PFSK-1 (cell line): ENCODE results near the gene SLC13A5.

Experiments
- FOXP2 ChIP-seq: optimal IDR thresholded peaks from 2 replicates; pipeline ENCODE3; 2011; ENCODE audit warnings: borderline replicate concordance, control low read depth, inconsistent platforms; ENCODE audit not compliant: insufficient read depth; ENCODE audit errors: extremely low read length, extremely low read depth
- POLR2AphosphoS5 ChIP-seq: IDR thresholded peaks from 2 replicates; pipeline ENCODE4 v1.6.1; 2012; ENCODE audit warnings: low read depth, mild to moderate bottlenecking, control low read depth, low read length, moderate library complexity
- REST ChIP-seq, 2 experiments: IDR thresholded peaks; 2 replicates each; pipeline versions ENCODE4 v1.6.1 to v1.8.0; 2011 to 2012; ENCODE audit warnings: low read depth in 2 of 2, low read length in 2 of 2, control low read depth in 1 of 2, inconsistent platforms in 1 of 2, mild to moderate bottlenecking in 1 of 2, moderate library complexity in 1 of 2; ENCODE audit not compliant: insufficient read depth in 1 of 2
- SIN3A ChIP-seq: IDR thresholded peaks from 2 replicates; pipeline ENCODE4 v1.6.1; 2012; ENCODE audit warnings: mild to moderate bottlenecking, low read length, moderate library complexity, borderline replicate concordance; ENCODE audit not compliant: insufficient read depth
- TAF1 ChIP-seq: IDR thresholded peaks from 2 replicates; pipeline ENCODE4 v1.6.1; 2012; ENCODE audit warnings: low read length, control low read depth, borderline replicate concordance; ENCODE audit not compliant: insufficient read depth

SLC13A5 gene

GRCh38 chr17:6701719-6702118, 11.4 kb downstream of the SLC13A5 start:
- TF ChIP-seq FOXP2 (no peak), POLR2AphosphoS5 (no peak), TAF1 (no peak)

GRCh38 chr17:6700948-6701307, 12.2 kb downstream of the SLC13A5 start:
- TF ChIP-seq POLR2AphosphoS5: no peak
- TF ChIP-seq SIN3A: no peak
- no peak for TF ChIP-seq TAF1
- TF ChIP-seq FOXP2: no peak
- no peak for TF ChIP-seq REST (IDR thresholded peaks at IDR 0.05; ENCODE audit: insufficient read depth in 1 of 2, low read depth in 2 of 2, low read length in 2 of 2)

- TF ChIP-seq TAF1 (no peak), POLR2AphosphoS5 (no peak), SIN3A (no peak), FOXP2 (no peak), REST (IDR thresholded peaks at IDR 0.05; ENCODE audit: insufficient read depth in 1 of 2, low read depth in 2 of 2, low read length in 2 of 2) (no peak)
Observed at GRCh38 chr17:6699997-6700947, 12.9 kb downstream of the SLC13A5 start.

- TF ChIP-seq REST (IDR thresholded peaks at IDR 0.05; ENCODE audit: insufficient read depth in 1 of 2, low read depth in 2 of 2, low read length in 2 of 2) (no peak), FOXP2 (no peak), POLR2AphosphoS5 (no peak), TAF1 (no peak), SIN3A (no peak)
Observed at GRCh38 chr17:6698004-6698403, 15.2 kb downstream of the SLC13A5 start.

- TF ChIP-seq SIN3A: no peak
- TF ChIP-seq REST (IDR thresholded peaks at IDR 0.05; ENCODE audit: insufficient read depth in 1 of 2, low read depth in 2 of 2, low read length in 2 of 2): no peak
- no peak for TF ChIP-seq FOXP2
- TF ChIP-seq POLR2AphosphoS5: no peak
- TF ChIP-seq TAF1: no peak
Observed at GRCh38 chr17:6696906-6697305, 16.3 kb downstream of the SLC13A5 start.
